SK-N-SH (cell line): ENCODE results near the gene ZBTB3. TPM values are rescaled to one million over a fixed set of nuclear protein-coding genes. Genes with fewer than 3 reads are reported as not detected.

ENCODE experiments used
- CTCF ChIA-PET: fragments of 300-600, 350-600 bp; formaldehyde crosslinking; extraction: SDS; loops from one replicate; lab custom pipeline; 2021; lab: Yijun Ruan, JAX
- POLR2A ChIA-PET: fragments of 350-600 bp; sonication (Branson Sonifier 250); formaldehyde crosslinking; extraction: SDS; loops from one replicate; lab custom pipeline; 2020; ENCODE audit warnings: antibody characterized with exemption, inconsistent platforms; lab: Yijun Ruan, JAX
- DNase-seq: peaks from one replicate; pipeline ENCODE4 v3.0.0; 2012
- H2AFZ ChIP-seq: fragments of 200-600 bp; sonication (generic); 2 replicates; pipeline ENCODE4 v1.8.1; 2016; ENCODE audit warnings: antibody characterized with exemption, mild to moderate bottlenecking, low read depth
- H3F3A ChIP-seq: fragments of 200-600 bp; sonication (generic); replicated peaks from 2 replicates; pipeline ENCODE3; 2016; ENCODE audit warnings: antibody characterized with exemption, mild to moderate bottlenecking; ENCODE audit not compliant: insufficient read depth
- H3K27ac ChIP-seq, 2 experiments: fragments of 200-500 bp in 1 of 2; fragments of 200-600 bp in 1 of 2; sonication (Bioruptor generic) in 1 of 2; sonication (generic), shearing (Covaris generic) in 1 of 2; 2 replicates each; pipeline versions ENCODE4 v1.5.1 to v1.6.1; 2014 to 2016; ENCODE audit warnings: low read depth in 2 of 2, inconsistent platforms in 1 of 2, low read length in 1 of 2, mild to moderate bottlenecking in 1 of 2, mixed read lengths in 1 of 2
- H3K27me3 ChIP-seq: fragments of 200-600 bp; sonication (generic), shearing (Covaris generic); 2 replicates; pipeline ENCODE4 v1.6.1; 2016; ENCODE audit warnings: mixed run types; ENCODE audit not compliant: insufficient read depth
- H3K36me3 ChIP-seq, 2 experiments: fragments of 200-500 bp in 1 of 2; fragments of 200-600 bp in 1 of 2; sonication (Bioruptor generic) in 1 of 2; sonication (generic) in 1 of 2; replicated peaks in 1 of 2; 2 replicates each; pipeline versions ENCODE3 to v1.5.1; 2014 to 2016; ENCODE audit warnings: low read length in 1 of 2, mild to moderate bottlenecking in 1 of 2; ENCODE audit not compliant: insufficient read depth in 2 of 2, control insufficient read depth in 1 of 2
- H3K4me1 ChIP-seq, 2 experiments: fragments of 200-500 bp in 1 of 2; fragments of 200-600 bp in 1 of 2; sonication (Bioruptor generic) in 1 of 2; sonication (generic), shearing (Covaris generic) in 1 of 2; 2 replicates each; pipeline versions ENCODE4 v1.5.1 to v1.6.1; 2014 to 2016; ENCODE audit warnings: low read depth in 1 of 2, low read length in 1 of 2, mixed run types in 1 of 2; ENCODE audit not compliant: insufficient read depth in 2 of 2, control insufficient read depth in 1 of 2
- H3K4me2 ChIP-seq: fragments of 200-600 bp; sonication (generic), shearing (Covaris generic); 2 replicates; pipeline ENCODE4 v1.6.1; 2017; ENCODE audit warnings: mixed run types
- H3K4me3 ChIP-seq, 2 experiments: fragments of 200-500 bp in 1 of 2; fragments of 200-600 bp in 1 of 2; sonication (Bioruptor generic) in 1 of 2; sonication (generic), shearing (Covaris generic) in 1 of 2; 2 replicates each; pipeline versions ENCODE4 v1.5.1 to v1.8.1; 2014 to 2016; ENCODE audit warnings: low read depth in 2 of 2, inconsistent platforms in 1 of 2, low read length in 1 of 2, mild to moderate bottlenecking in 1 of 2, mixed read lengths in 1 of 2, moderate library complexity in 1 of 2
- H3K79me2 ChIP-seq: fragments of 200-600 bp; sonication (generic); 2 replicates; pipeline ENCODE4 v1.8.1; 2017; ENCODE audit warnings: mild to moderate bottlenecking; ENCODE audit not compliant: insufficient read depth
- H3K9ac ChIP-seq: fragments of 200-600 bp; sonication (generic); 2 replicates; pipeline ENCODE4 v1.6.1; 2017; ENCODE audit warnings: mixed run types
- H3K9me2 ChIP-seq: fragments of 200-600 bp; sonication (generic); 2 replicates; pipeline ENCODE4 v1.6.1; 2017; ENCODE audit warnings: mixed run types
- H3K9me3 ChIP-seq: fragments of 200-600 bp; sonication (generic); 2 replicates; pipeline ENCODE4 v1.6.1; 2017; ENCODE audit warnings: mixed run types, mild to moderate bottlenecking, moderate library complexity
- H4K20me1 ChIP-seq: fragments of 200-600 bp; sonication (generic); 2 replicates; pipeline ENCODE4 v1.6.1; 2017; ENCODE audit warnings: mild to moderate bottlenecking, mixed run types; ENCODE audit not compliant: insufficient read depth
- CHD2 ChIP-seq: fragments of 150-350 bp; IDR thresholded peaks from 2 replicates; pipeline ENCODE4 v1.6.1; 2018; ENCODE audit warnings: low read length; ENCODE audit not compliant: partially characterized antibody
- EP300 ChIP-seq, 2 experiments: IDR thresholded peaks; 2 replicates each; pipeline versions ENCODE4 v1.4.0 to v1.6.1; 2012; ENCODE audit warnings: borderline replicate concordance in 1 of 2, low read depth in 1 of 2, low read length in 1 of 2
- FOSL2 ChIP-seq: IDR thresholded peaks from 2 replicates; pipeline ENCODE4 v1.4.0; 2012; ENCODE audit warnings: low read depth, mild to moderate bottlenecking, moderate library complexity, borderline replicate concordance
- FOXJ3 ChIP-seq: sonication (generic); formaldehyde crosslinking; IDR thresholded peaks from 2 replicates; pipeline ENCODE4 v1.5.1; 2020; ENCODE audit warnings: mild to moderate bottlenecking, missing genetic modification reagents
- FOXM1 ChIP-seq: IDR thresholded peaks from 2 replicates; pipeline ENCODE4 v1.4.0; 2012; ENCODE audit warnings: low read depth, mild to moderate bottlenecking
- GABPA ChIP-seq: IDR thresholded peaks from 2 replicates; pipeline ENCODE4 v1.4.0; 2012; ENCODE audit warnings: low read depth, mild to moderate bottlenecking
- GATA2 ChIP-seq: sonication (generic); formaldehyde crosslinking; IDR thresholded peaks from 2 replicates; pipeline ENCODE4 v1.5.0; 2020; ENCODE audit warnings: mild to moderate bottlenecking, missing genetic modification reagents
- MEF2A ChIP-seq: IDR thresholded peaks from 2 replicates; pipeline ENCODE4 v1.4.0; 2012; ENCODE audit warnings: low read depth, borderline replicate concordance
- MXI1 ChIP-seq: IDR thresholded peaks from 2 replicates; pipeline ENCODE4 v1.6.1; 2012; ENCODE audit warnings: mild to moderate bottlenecking, low read depth, low read length, improper control_type of control experiment
- NFIC ChIP-seq: IDR thresholded peaks from 2 replicates; pipeline ENCODE4 v1.4.0; 2012; ENCODE audit warnings: borderline replicate concordance
- POLR2AphosphoS5 ChIP-seq: IDR thresholded peaks from 2 replicates; pipeline ENCODE4 v1.6.1; 2012; ENCODE audit warnings: low read depth, low read length
- RAD21 ChIP-seq: IDR thresholded peaks from 2 replicates; pipeline ENCODE4 v1.6.1; 2012; ENCODE audit warnings: mild to moderate bottlenecking, low read length
- RXRA ChIP-seq: IDR thresholded peaks from 2 replicates; pipeline ENCODE4 v1.4.0; 2012; ENCODE audit warnings: low read depth, mild to moderate bottlenecking, borderline replicate concordance
- TAF1 ChIP-seq: IDR thresholded peaks from 2 replicates; pipeline ENCODE4 v1.6.1; 2012; ENCODE audit warnings: low read depth, mild to moderate bottlenecking, low read length, moderate library complexity, borderline replicate concordance
- TCF12 ChIP-seq: IDR thresholded peaks from 2 replicates; pipeline ENCODE4 v1.4.0; 2012
- TEAD4 ChIP-seq: IDR thresholded peaks from 2 replicates; pipeline ENCODE4 v1.4.0; 2012; ENCODE audit warnings: mild to moderate bottlenecking, borderline replicate concordance; ENCODE audit not compliant: insufficient read depth
- YY1 ChIP-seq: IDR thresholded peaks from 2 replicates; pipeline ENCODE4 v1.4.0; 2012; ENCODE audit warnings: low read depth, mild to moderate bottlenecking
- WGBS: methylation state at CpG from one replicate; pipeline ENCODE4 v1.1.6; 2017; ENCODE audit warnings: low lambda C conversion rate; 5-methylcytosine and 5-hydroxymethylcytosine counted together
- polyA plus RNA-seq, 3 experiments: library from polyadenylated mRNA; depleted of rRNA; stranded (reverse); fragments of >200 nt; gene quantifications; 2 replicates each; pipeline ENCODE4 v1.2.3, GENCODE V29; 2012
- TF ChIP-seq, protein P1 (sequence below): fragments of 150-350 bp; IDR thresholded peaks from 2 replicates; pipeline ENCODE4 v1.6.1; 2016; ENCODE audit warnings: mild to moderate bottlenecking, low read depth, low read length
- TF ChIP-seq, protein P2 (sequence below): IDR thresholded peaks from 2 replicates; pipeline ENCODE4 v1.4.0; 2012; ENCODE audit warnings: low read depth, borderline replicate concordance
- TF ChIP-seq, protein P3 (sequence below): fragments of 200-600 bp; sonication (generic); IDR thresholded peaks from 2 replicates; pipeline ENCODE4 v1.6.1; 2017; ENCODE audit warnings: antibody characterized with exemption, mild to moderate bottlenecking, moderate library complexity

The ZBTB3 gene
- polyA plus RNA-seq, 1 of the 3 experiments (the other 2 are of a cell fraction), result 2.1 TPM

DNA sequence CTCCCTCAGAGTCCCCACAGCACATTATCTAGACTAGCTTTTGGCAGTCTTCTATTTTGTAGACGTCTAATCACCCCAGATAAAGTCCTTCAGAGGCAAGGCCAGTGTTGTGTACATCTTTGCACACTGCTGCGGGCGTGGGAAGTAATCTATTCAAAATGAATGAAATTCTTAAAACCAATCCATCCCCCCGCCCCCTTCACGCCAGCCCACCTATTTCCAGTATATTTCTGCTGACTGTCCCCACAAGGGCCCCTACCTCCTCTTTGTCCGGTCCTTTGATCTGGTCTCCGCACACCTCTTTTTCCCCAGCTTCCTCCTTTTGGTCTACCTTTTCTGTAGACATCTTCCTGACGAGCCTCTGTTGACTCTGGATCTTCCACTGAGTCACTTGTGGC, 47.1 kb downstream of the ZBTB3 start:
- Histone ChIP-seq H3K27me3 (no peaks in the 10 kb centered on the region), H3K9ac (no peak overlapping the region), H3K9me2 (no peaks in the 10 kb centered on the region), H4K20me1 (no peaks in the 10 kb centered on the region), H3K4me2 (peak overlapping the region; percentile 73), H2AFZ (peak overlapping the region; percentile 64; the same call in 1 of the 2 replicates), H3K79me2 (peaks cover 12% of the 10 kb centered on the region; the same call in 1 of the 2 replicates), H3K4me1 (peaks cover 22 to 45% of the 10 kb centered on the region in 2 experiments; a peak in 3 of 4 replicates), H3K36me3 (peaks cover 16 to 19% of the 10 kb centered on the region in 2 experiments), H3K9me3 (no peaks in the 10 kb centered on the region), H3K27ac (peak overlapping the region; percentile 84 to 89), H3F3A (peaks cover 36% of the 10 kb centered on the region), H3K4me3 (no peak overlapping the region; a peak in 1 of 4 replicates)
- 86% methylated on average over 8 of the region's 8 CpGs for WGBS
- no peak for TF ChIP-seq FOSL2
- TF ChIP-seq, protein P1, sequence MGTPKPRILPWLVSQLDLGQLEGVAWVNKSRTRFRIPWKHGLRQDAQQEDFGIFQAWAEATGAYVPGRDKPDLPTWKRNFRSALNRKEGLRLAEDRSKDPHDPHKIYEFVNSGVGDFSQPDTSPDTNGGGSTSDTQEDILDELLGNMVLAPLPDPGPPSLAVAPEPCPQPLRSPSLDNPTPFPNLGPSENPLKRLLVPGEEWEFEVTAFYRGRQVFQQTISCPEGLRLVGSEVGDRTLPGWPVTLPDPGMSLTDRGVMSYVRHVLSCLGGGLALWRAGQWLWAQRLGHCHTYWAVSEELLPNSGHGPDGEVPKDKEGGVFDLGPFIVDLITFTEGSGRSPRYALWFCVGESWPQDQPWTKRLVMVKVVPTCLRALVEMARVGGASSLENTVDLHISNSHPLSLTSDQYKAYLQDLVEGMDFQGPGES, result no peak
- no peak for TF ChIP-seq GATA2 (CRISPR knock-in tag)
- TF ChIP-seq POLR2AphosphoS5, result 0 out of 2 replicates have a peak, but pooled peaks have one; percentile 1
- TF ChIP-seq RAD21, result no peak
- TF ChIP-seq, protein P2, sequence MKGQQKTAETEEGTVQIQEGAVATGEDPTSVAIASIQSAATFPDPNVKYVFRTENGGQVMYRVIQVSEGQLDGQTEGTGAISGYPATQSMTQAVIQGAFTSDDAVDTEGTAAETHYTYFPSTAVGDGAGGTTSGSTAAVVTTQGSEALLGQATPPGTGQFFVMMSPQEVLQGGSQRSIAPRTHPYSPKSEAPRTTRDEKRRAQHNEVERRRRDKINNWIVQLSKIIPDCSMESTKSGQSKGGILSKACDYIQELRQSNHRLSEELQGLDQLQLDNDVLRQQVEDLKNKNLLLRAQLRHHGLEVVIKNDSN, result no peak
- no peak for TF ChIP-seq FOXM1
- ChIA-PET POLR2A (interaction anchor here (0.5 to 3.3 kb wide), 9 partner anchors 18 to 135 kb away, joined by 3 to 26 read pairs (median 5); partner anchors contain the start of genes C11orf98, CSKMT, HNRNPUL2 and INTS5), CTCF (interaction anchor here (1.1 to 6.6 kb wide), 8 partner anchors 12 to 164 kb away, joined by 3 to 48 read pairs (median 4); partner anchors contain the start of genes HNRNPUL2 and TMEM179B)
- no peak for DNase-seq

DNA sequence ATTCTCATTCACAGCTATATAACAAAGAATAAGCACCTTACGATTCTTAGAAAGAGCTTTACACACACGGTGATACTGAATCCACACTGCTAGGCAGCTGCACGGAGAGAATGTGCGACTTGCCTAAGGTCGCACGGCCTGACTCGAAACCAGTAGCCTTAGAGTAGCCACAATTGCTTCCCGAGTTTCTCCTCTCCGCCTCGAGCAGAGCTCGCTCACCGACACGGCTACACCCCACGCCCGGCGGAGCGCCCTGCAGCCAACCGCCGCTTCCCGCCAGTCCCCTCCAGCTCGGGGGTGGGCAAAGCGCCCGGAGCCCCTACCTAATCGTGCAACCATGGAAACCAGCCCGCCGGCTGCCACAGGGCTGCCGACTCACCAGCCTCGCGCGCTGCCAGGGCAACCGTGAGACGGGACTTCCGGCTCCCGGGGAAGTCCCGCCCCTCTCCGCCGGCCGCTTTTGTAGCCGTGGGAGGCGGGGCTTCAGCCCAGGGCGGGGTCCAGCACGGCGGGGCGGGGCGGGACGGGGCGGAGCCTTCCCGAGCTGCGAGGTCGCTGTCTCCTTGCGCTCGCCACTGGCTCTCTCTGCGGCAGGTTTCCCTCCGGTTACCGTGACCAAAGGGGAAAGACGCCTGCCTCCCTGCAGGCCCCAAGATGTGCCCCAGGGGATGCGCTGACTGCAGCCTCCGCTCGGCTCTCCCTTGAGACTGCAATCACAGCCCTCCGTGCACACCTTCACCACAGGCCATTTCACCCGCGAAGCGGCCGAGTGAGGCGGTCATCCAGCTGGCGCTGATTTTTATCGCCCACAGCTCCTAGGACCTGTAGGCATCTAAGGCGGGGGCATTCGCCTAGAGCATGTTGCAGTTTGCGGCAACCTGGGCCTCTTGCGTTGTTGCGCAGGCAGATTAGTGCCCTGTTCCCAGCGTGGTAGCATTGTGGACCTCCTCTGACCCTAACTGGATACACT, 47.8 kb downstream of the ZBTB3 start:
- peak; percentile 97 for DNase-seq
- H3K27ac ChIP-seq, result peak overlapping the region; percentile 84 to 93
- POLR2A ChIA-PET, result interaction anchor here (0.5 to 3.3 kb wide), 12 partner anchors 11 to 135 kb away, joined by 3 to 26 read pairs (median 4); partner anchors contain the start of genes C11orf98, CSKMT, EEF1G and HNRNPUL2
- H2AFZ ChIP-seq, result peak overlapping the region; percentile 64; the same call in 1 of the 2 replicates
- H3K9ac ChIP-seq, result peak overlapping the region; percentile 80
- no peaks in the 10 kb centered on the region for H3K27me3 ChIP-seq
- peaks cover 12% of the 10 kb centered on the region; the same call in 1 of the 2 replicates for H3K79me2 ChIP-seq
- peak overlapping the region; percentile 73 for H3K4me2 ChIP-seq
- H3K9me3 ChIP-seq, result no peaks in the 10 kb centered on the region
- H3K36me3 ChIP-seq, result peaks cover 16% of the 10 kb centered on the region in 2 experiments
- 40% methylated on average over 16 of the region's 73 CpGs for WGBS
- H3F3A ChIP-seq, result peaks cover 29% of the 10 kb centered on the region
- no peaks in the 10 kb centered on the region for H3K9me2 ChIP-seq
- CTCF ChIA-PET, result interaction anchor here (1.1 to 6.6 kb wide), 8 partner anchors 11 to 163 kb away, joined by 3 to 48 read pairs (median 4); partner anchors contain the start of genes HNRNPUL2 and TMEM179B
- no peaks in the 10 kb centered on the region for H4K20me1 ChIP-seq
- H3K4me1 ChIP-seq, result peaks cover 22 to 45% of the 10 kb centered on the region in 2 experiments; a peak in 3 of 4 replicates
- H3K4me3 ChIP-seq, result peak overlapping the region; percentile 67 to 70
- TF ChIP-seq, protein P3, sequence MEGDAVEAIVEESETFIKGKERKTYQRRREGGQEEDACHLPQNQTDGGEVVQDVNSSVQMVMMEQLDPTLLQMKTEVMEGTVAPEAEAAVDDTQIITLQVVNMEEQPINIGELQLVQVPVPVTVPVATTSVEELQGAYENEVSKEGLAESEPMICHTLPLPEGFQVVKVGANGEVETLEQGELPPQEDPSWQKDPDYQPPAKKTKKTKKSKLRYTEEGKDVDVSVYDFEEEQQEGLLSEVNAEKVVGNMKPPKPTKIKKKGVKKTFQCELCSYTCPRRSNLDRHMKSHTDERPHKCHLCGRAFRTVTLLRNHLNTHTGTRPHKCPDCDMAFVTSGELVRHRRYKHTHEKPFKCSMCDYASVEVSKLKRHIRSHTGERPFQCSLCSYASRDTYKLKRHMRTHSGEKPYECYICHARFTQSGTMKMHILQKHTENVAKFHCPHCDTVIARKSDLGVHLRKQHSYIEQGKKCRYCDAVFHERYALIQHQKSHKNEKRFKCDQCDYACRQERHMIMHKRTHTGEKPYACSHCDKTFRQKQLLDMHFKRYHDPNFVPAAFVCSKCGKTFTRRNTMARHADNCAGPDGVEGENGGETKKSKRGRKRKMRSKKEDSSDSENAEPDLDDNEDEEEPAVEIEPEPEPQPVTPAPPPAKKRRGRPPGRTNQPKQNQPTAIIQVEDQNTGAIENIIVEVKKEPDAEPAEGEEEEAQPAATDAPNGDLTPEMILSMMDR, result no peak
- TF ChIP-seq NFIC (peak; percentile 49; the same call in 1 of the 2 replicates), TCF12 (no peak), GABPA (peak; percentile 86), TEAD4 (no peak), YY1 (peak; percentile 35; the same call in 1 of the 2 replicates), EP300 (IDR thresholded peaks at IDR 0.05; ENCODE audit: borderline replicate concordance in 1 of 2, low read depth in 1 of 2, low read length in 1 of 2) (no peak), TAF1 (peak; percentile 52; the same call in 1 of the 2 replicates), MEF2A (no peak), MXI1 (peak; percentile 87), FOXJ3 (no peak), CHD2 (no peak), RAD21 (no peak), RXRA (no peak)
- TF ChIP-seq, protein P2, result no peak
